Skin of body (tissue), 2 donors: ENCODE data around the gene SAMD1. TPM values are rescaled to one million over a fixed set of nuclear protein-coding genes. Genes with fewer than 3 reads are reported as not detected.

Experiments
- DNase-seq: peaks from one replicate; lab custom pipeline; 2025; lab: John Stamatoyannopoulos, UW
- total RNA-seq: library from RNA; depleted of rRNA; stranded (reverse); fragments of >200 nt; gene quantifications from one replicate; pipeline ENCODE4 v1.2.3, GENCODE V29; 2014

The SAMD1 gene
- total RNA-seq, 1 donor from 2014 or later = 18.1 TPM

- DNase-seq = no peak
These were observed 666 bp downstream of the SAMD1 start for GRCh38 chr19:14089662-14090508.

DNA sequence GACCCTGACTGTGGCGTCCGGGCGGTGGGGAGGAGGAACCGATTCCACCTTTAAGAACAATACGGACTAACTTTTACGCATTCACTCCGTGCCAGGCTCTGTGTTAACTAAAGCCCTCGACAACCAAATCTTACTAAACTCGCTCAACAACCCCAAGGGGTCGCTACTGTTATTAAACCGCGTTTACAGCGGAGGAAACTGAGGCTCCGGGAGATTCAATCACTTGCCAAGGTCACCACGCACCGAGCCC lies 1.2 kb downstream of the SAMD1 start:
- no peak for DNase-seq

- DNase-seq = no peak
These were observed 1.7 kb downstream of the SAMD1 start for GRCh38 chr19:14088634-14089411.

DNA sequence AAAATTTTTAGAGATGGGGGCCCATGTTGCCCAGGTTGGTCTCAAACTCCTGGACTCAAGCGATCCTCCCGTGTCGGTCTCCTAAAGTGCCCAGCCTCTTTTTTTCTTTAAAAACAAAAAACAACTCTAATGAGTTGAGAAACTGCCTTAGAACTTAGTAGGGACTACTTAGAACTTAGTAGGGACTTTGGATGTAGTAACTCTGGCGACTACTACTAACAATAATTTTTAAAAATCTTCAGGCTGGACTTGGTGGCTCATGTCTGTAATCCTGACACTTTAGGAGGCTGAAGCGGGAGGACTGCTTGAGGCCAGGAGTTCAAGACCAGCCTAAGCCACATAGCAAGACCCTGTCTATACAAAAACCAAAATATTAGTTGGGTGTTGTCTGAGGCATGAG lies 4.5 kb downstream of the SAMD1 start:
- no peak for DNase-seq

- DNase-seq = no peak
These were observed 5.1 kb downstream of the SAMD1 start, which contains the start of gene C19orf67 for GRCh38 chr19:14085309-14085995. TSS of gene C19orf67 (minus strand) at chr19:14085783. CDS start at chr19:14085627, 156 bp downstream.

DNA sequence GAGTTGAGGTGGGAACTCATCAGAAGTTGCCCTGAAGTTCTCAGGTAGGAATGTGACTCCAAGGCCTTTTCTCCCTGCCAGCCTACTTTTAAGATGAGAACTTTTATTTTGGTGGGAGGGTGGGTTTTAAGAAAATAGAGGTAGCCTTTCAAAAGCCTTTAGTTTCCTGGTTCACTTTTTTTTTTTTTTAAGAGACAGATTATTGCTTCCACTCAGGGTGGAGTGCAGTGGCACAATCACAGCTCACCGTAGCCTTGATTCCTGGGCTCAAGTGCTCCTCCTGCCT lies 7.9 kb downstream of the SAMD1 start:
- DNase-seq = no peak

DNA sequence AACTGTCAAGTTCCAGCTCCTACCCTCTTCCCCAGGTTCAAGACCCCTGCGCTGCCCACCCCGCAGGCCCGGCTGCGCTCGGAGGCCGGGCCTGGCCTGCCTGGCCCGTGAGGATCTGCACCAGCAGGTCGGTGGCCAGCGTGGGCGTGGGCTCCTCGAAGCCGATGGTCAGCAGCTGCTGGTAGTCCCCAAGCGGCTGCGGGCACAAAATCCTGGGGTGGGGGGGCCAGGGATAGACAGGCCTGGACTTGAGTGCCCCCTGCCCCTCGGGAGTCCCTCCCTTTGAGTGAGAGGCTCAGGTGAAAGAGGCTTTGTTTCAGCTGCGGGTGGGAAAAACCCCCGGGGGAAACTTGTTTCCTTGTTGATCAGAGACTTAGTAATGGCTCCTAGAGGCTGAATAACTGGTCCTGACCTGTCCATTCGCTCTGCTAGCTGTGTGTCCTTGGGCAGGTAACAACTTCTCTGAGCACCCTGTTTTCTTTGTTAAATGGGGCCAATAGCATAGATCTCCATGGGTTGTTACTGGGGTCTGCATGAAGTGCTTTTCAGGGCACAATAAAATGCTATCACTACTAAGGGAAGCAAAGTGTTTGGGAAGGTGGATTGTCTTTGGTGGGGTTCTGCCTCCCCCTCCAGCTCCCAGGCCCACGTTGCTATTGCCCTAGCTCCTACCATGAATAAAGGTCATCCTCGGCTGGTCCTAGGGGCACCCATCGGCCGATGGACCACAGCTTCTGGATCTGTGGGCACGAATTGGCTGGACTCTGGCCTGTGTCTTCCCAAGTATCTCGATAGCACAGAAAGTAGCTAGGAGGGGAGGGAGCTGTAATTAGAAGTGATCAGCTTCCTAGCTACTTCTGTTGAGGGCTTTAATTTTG lies 8.5 kb downstream of the SAMD1 start:
- no peak for DNase-seq

GRCh38 chr19:14080887-14081796 lies 9.4 kb downstream of the SAMD1 start:
- DNase-seq = peak; percentile 100

DNA sequence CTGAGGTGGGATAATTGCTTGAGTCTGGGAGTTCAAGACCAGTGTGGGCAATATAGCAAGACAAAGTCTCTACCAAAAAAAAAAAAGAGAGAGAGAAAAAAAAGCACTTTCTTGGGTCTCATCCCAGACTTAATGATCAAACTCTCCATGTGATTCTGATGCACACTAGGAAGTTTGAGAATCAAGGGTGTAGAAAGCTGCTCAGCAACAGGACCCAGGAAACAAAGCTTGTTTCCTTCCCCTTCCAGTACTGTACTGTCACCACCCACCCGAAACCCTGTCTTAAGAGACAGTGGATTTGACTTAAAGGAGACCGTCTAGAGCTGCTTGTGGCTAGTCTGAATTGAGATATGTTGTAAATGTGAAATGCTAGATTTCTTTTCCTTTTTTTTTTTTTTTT lies 12.1 kb downstream of the SAMD1 start:
- DNase-seq = no peak

- DNase-seq = no peak
These were observed 16.4 kb downstream of the SAMD1 start for GRCh38 chr19:14073925-14074838.

DNA sequence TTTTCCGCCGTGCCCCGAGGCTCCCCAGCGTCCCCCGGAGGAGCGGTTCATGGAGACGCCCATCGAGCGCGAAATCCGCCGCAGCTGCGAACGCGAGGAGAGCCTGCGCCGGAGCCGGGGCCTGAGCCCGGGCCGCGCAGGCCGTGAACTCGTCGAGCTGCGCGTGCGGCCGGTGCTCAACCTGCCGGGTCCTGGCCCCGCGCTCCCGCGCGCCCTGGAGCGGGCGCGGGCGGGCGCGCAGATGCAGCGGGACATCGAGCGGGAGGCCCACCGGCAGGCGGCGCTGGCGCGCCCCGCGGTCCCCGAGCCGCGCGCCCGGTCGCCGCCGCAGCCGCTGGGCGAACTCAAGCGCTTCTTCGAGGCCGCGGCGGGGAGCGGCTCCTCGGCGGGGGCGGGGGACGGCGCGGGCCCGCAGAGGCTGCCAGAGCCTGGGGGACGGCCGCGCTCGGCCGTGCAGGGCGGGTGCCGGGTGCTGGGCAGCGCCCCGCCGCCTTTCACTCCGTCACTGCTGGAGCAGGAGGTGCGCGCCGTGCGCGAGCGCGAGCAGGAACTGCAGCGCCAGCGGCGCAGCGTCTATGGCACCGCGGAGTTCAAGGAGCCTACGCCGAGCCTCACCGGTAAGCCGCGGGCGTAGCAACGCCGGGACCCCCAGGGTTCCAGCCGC lies 17.2 kb downstream of the SAMD1 start:
- peak; percentile 63 for DNase-seq

DNA sequence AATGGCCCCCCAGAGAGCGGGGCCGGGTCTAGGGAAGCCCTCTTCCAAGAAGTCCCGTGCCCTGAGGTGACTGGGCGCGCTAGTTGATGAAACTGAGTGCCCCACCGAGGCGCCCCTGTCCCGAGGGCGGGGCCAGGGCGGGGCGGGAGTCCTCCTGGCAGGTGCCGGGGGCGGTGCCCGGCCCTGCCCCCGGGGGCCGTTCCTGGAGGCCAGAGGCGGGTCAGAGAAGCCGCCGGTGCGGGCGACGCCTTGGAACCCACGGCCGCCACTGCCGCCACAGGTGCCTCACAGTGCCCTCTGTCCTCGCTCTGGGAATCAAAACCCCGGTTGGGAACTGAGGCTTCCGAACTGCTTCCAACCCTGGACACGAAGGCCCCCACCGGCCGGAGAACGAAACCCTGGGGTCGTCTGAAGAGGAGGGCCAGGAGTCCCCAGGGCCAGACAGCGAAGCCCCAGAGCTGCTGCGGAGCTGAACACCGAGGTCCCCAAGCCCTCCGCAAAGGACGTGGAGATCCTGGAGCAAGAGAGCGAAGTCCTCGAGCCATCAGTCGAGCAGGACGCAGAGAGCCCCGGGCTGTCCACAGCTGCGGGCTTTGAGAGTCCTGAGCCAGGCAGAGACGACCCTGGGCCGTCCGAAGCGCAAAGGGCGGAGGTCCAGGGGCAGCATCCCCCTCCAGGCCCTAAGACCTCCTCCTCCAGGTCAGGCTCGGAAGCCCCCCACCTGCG lies 17.9 kb downstream of the SAMD1 start, which contains the start of gene MISP3:
Gene MISP3 (plus strand): TSS at position 252 of the 726 bp plus-strand sequence. CDS start 524 bp downstream, outside the sequence.
- no peak for DNase-seq

DNA sequence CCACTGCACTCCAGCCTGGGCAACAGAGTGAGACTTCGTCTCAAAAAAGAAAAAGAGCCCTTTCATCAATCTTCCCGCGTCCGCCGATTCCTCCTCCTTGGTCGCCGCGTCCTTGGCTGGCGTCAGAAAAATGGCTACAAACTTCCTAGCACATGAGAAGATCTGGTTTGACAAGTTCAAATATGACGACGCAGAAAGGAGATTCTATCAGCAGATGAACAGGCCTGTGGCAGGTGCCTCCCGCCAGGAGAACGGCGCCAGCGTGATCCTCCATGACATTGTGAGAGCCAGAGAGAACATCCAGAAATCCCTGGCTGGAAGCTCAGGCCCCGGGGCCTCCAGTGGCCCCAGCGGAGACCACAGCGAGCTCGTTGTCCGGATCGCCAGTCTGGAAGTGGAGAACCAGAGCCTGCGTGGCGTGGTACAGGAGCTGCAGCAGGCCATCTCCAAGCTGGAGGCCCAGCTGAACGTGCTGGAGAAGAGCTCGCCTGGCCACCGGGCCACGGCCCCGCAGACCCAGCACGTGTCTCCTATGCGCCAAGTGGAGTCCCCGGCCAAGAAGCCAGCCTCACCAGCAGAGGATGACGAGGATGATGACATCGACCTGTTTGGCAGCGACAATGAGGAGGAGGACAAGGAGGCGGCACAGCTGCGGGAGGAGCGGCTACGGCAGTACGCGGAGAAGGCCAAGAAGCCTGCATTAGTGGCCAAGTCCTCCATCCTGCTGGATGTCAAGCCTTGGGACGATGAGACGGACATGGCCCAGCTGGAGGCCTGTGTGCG lies 20.1 kb downstream of the SAMD1 start:
- DNase-seq = no peak

DNA sequence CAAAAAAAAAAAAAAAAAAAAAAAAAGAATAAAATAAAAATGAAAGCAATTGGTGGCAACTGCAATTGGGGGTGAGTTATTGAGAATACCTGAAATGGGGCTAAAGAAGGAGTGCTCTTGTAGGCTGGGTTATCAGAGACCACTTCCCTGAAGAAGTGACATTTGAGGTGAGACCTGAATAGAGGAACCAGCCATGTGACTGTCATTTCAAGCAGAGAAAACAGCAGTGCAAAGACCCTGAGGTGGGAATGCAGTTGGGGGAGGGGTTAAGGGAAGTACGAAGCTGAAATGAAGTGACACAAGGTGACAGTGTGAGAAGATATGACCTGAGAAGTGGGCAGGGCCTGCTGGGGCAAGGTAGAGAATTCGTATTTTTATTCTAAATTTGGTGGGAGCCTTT lies 24.4 kb downstream of the SAMD1 start:
- DNase-seq = no peak

DNA sequence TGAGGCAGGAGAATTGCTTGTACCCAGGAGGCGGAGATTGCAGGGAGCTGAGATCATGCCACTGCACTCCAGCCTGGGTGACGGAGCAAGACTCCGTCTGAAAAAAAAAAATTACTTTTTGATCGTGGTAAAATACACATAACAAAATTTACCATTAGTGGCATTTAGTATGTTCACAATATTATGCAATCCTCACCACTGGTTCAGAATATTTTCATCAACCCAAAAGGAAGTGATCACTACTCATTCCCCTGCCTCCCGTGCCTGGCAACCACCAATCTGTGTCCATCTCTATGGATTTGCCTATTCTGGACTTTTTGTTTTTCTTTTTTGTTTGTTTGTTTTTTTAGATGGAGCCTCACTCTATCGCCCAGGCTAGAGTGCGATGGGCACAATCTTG lies 27.4 kb downstream of the SAMD1 start:
- DNase-seq = no peak

- DNase-seq = no peak
These were observed 28.0 kb downstream of the SAMD1 start for GRCh38 chr19:14062558-14062855.
